ENCODE data around the gene RBM33.
A peak's percentile ranks its signal among the peaks of the same experiment; 100 is the strongest.

RBM33 gene

GRCh38 chr7:155803418-155804376 lies 159.2 kb downstream of the RBM33 start:
- no peak for TF ChIP-seq CTCF (IDR thresholded peaks at IDR 0.05; ENCODE audit: control insufficient read depth, insufficient read depth, low read depth, low read length, missing control alignments)
- DNase-seq (ENCODE audit: low read depth), result no peak
- H3K4me3 ChIP-seq (ENCODE audit: control insufficient read depth, low read depth, low read length), result peak overlapping the region; percentile 23

- no peak for TF ChIP-seq CTCF (IDR thresholded peaks at IDR 0.05; ENCODE audit: control insufficient read depth, insufficient read depth, low read depth, low read length, missing control alignments)
- no peak overlapping the region for H3K4me3 ChIP-seq (ENCODE audit: control insufficient read depth, low read depth, low read length)
- DNase-seq (ENCODE audit: low read depth), result no peak
Observed at GRCh38 chr7:155804431-155804831, 160.0 kb downstream of the RBM33 start.

GRCh38 chr7:155804897-155805825 lies 160.7 kb downstream of the RBM33 start:
- peak; percentile 51 for TF ChIP-seq CTCF (IDR thresholded peaks at IDR 0.05; ENCODE audit: control insufficient read depth, insufficient read depth, low read depth, low read length, missing control alignments)
- peak overlapping the region; percentile 33 for H3K4me3 ChIP-seq (ENCODE audit: control insufficient read depth, low read depth, low read length)
- DNase-seq (ENCODE audit: low read depth), result no peak

- DNase-seq (ENCODE audit: low read depth), result no peak
- peak overlapping the region; percentile 22 for H3K4me3 ChIP-seq (ENCODE audit: control insufficient read depth, low read depth, low read length)
- TF ChIP-seq CTCF (IDR thresholded peaks at IDR 0.05; ENCODE audit: control insufficient read depth, insufficient read depth, low read depth, low read length, missing control alignments), result no peak
Observed at GRCh38 chr7:155805826-155806095, 161.3 kb downstream of the RBM33 start.

- TF ChIP-seq CTCF (IDR thresholded peaks at IDR 0.05; ENCODE audit: control insufficient read depth, insufficient read depth, low read depth, low read length, missing control alignments), result peak; percentile 11
- H3K4me3 ChIP-seq (ENCODE audit: control insufficient read depth, low read depth, low read length), result no peak overlapping the region
- DNase-seq (ENCODE audit: low read depth), result no peak
Observed at GRCh38 chr7:155806096-155806871, 161.8 kb downstream of the RBM33 start.

- DNase-seq (ENCODE audit: low read depth), result no peak
- TF ChIP-seq CTCF (IDR thresholded peaks at IDR 0.05; ENCODE audit: control insufficient read depth, insufficient read depth, low read depth, low read length, missing control alignments), result no peak
- H3K4me3 ChIP-seq (ENCODE audit: control insufficient read depth, low read depth, low read length), result no peak overlapping the region
Observed at GRCh38 chr7:155807065-155807671, 162.7 kb downstream of the RBM33 start.
